ENCODE measurements around the gene OR10V1. TPM values are rescaled to one million over a fixed set of nuclear protein-coding genes. Genes with fewer than 3 reads are reported as not detected.

OR10V1 gene
- total and polyA plus RNA-seq, 11 donors: not detected

GRCh38 chr11:59669611-59670009 is 44.0 kb downstream of the OR10V1 start:
- Histone ChIP-seq H3K9me3 (no peaks in the 10 kb centered on the region), H3K36me3 (peaks cover 0 to 25% (median 22%) of the 10 kb centered on the region in 9 donors), H3K4me1 (peaks cover 6 to 36% (median 20%) of the 10 kb centered on the region in 12 donors), H3K27me3 (no peaks in the 10 kb centered on the region), H3K4me3 (peak overlapping the region; percentile 40 to 99 (median 90)), H3K27ac (peak overlapping the region; percentile 82 to 99 (median 94))
- TF ChIP-seq CTCF (IDR thresholded peaks at IDR 0.05) (peak in 2 of 12 donors; percentile 7 to 11), POLR2A (IDR thresholded peaks at IDR 0.05) (no peak)
- ATAC-seq (peak; percentile 7 to 51 (median 38)), DNase-seq (peak; percentile 35 to 67 (median 38))
- intact Hi-C loops (cut with DNase I): loop anchor here in 7 of 10 donors (2.0 to 10.0 kb wide), 14 partner anchors 52 to 525 kb away; partner anchors contain the start of genes OSBP (in 4 of the 7), FAM111A (in 1 of the 7) and STX3 (in 1 of the 7)
- 8 to 10% (median 10%) methylated on average over 19 to 22 of the region's 22 CpGs for WGBS, 4 donors

GRCh38 chr11:59668950-59669610 is 44.6 kb downstream of the OR10V1 start, which contains the start of gene PATL1:
Gene PATL1 (minus strand): TSS chr11:59669037. CDS start chr11:59668895, 142 bp downstream.
- Histone ChIP-seq H3K4me3 (peak within 1 kb of the TSS; percentile 71 to 99 (median 90)), H3K27ac (peak within 1 kb of the TSS; percentile 82 to 99 (median 94)), H3K27me3 (no peaks in the 10 kb centered on the region), H3K4me1 (peaks cover 6 to 41% (median 20%) of the 10 kb centered on the region in 12 donors), H3K9me3 (no peaks in the 10 kb centered on the region), H3K36me3 (peaks cover 0 to 30% (median 27%) of the 10 kb centered on the region in 9 donors)
- WGBS, 4 donors: 0% methylated on average over 18 to 68 of the region's 68 CpGs
- intact Hi-C loops (cut with DNase I): loop anchor here in 6 of 10 donors (2.0 to 10.0 kb wide), 11 partner anchors 52 to 524 kb away; partner anchors contain the start of genes OSBP (in 4 of the 6) and FAM111A (in 1 of the 6)
- DNase-seq: peak; percentile 99 to 100 (median 100)
- peak; percentile 97 to 99 (median 98) for ATAC-seq
- TF ChIP-seq CTCF (IDR thresholded peaks at IDR 0.05): no peak
- peak; percentile 9 to 89 for TF ChIP-seq POLR2A (IDR thresholded peaks at IDR 0.05)

- peak in 3 of 4 donors; percentile 11 to 52 (median 35) for ATAC-seq
- Histone ChIP-seq H3K4me3 (peak overlapping the region; percentile 71 to 99 (median 90)), H3K36me3 (peaks cover 0 to 37% (median 34%) of the 10 kb centered on the region in 9 donors), H3K27me3 (no peaks in the 10 kb centered on the region), H3K9me3 (no peaks in the 10 kb centered on the region), H3K4me1 (peaks cover 6 to 46% (median 20%) of the 10 kb centered on the region in 12 donors), H3K27ac (peak overlapping the region; percentile 82 to 99 (median 92))
- TF ChIP-seq CTCF (IDR thresholded peaks at IDR 0.05): peak in 3 of 12 donors; percentile 12 to 22 (median 20)
- TF ChIP-seq POLR2A (IDR thresholded peaks at IDR 0.05): no peak
- DNase-seq: peak in 4 of 5 donors; percentile 49 to 77 (median 64)
- WGBS, 4 donors: 0 to 1% (median 1%) methylated on average over 11 to 39 of the region's 39 CpGs
- intact Hi-C loops (cut with DNase I): loop anchor here in 6 of 10 donors (2.0 to 10.0 kb wide), 11 partner anchors 51 to 524 kb away; partner anchors contain the start of genes OSBP (in 4 of the 6) and FAM111A (in 1 of the 6)
Measured at GRCh38 chr11:59668188-59668949, 45.3 kb downstream of the OR10V1 start.

Data from heart left ventricle (tissue), 16 donors.